ENCODE data around the gene SOX18. TPM values are rescaled to one million over a fixed set of nuclear protein-coding genes. Genes with fewer than 3 reads are reported as not detected.

The SOX18 gene
- total and polyA plus RNA-seq, 2 of the 13 experiments (the other 11 are each of a cell fraction or from before 2014, with no cell fraction given): 1.6 to 1.9 TPM

DNA sequence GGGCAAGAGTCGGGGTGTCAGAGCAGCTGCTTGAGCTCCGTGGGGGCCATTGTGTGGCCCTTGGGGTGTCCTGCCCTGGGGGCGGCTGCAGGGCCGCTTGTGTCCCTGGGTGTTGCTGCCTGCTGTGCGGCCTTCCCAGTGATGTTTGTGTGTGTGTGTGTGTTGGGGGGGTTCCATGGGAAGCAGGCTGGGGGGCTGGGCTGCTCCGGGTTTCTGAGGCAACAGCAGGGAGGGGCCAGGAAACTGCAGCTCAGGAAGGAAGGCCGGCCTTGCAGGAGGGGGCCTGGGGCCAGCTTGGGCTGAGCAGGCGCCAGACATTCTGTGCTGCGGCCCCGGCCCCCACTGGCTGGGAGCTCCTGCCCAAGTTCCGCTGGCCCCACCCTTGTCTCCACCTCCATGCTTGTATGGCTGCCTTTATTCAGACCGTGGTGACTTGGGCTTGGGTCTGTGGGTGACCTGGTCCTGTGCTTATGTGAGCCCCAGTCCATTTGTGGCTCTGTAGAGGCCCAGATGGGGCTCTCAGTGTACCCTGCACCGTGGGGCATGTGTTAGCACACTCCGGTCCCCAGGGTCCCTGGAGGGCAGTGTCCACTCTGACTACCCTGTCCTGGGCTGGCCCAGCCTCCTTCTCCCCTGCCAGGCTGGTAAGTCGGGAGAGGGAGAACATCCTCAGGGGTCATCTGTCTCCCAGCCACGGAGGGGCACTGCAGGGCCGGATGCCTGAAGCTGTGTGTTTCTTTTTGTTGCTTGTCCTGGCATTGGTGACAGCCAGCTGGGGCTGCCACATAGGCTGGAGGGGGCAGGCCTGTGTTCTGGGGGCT lies 4.6 kb upstream of the SOX18 start (continued):
- TF ChIP-seq ATF2 (CRISPR knock-in tag; IDR thresholded peaks at IDR 0.05) (peak; percentile 82), ZNF550 (CRISPR knock-in tag; IDR thresholded peaks at IDR 0.05; ENCODE audit: borderline replicate concordance) (no peak), ZNF788 (CRISPR knock-in tag; IDR thresholded peaks at IDR 0.05; ENCODE audit: borderline replicate concordance) (peak; percentile 89; the same call in 1 of the 2 replicates), ZNF180 (CRISPR knock-in tag; IDR thresholded peaks at IDR 0.05; ENCODE audit: borderline replicate concordance, low read depth) (0 out of 2 replicates have a peak, but pooled peaks have one; percentile 64), IKZF4 (CRISPR knock-in tag; IDR thresholded peaks at IDR 0.05; ENCODE audit: borderline replicate concordance, low read depth, not compliant biosample characterization) (no peak), ZFAT (CRISPR knock-in tag; conservative IDR thresholded peaks at IDR 0.05) (no peak), FIP1L1 (IDR thresholded peaks at IDR 0.05; ENCODE audit: borderline replicate concordance, insufficient read depth, low read depth, low read length) (no peak), WIZ (CRISPR knock-in tag; IDR thresholded peaks at IDR 0.05) (peak; percentile 67; the same call in 1 of the 2 replicates), AHR (CRISPR knock-in tag; IDR thresholded peaks at IDR 0.05) (peak; percentile 98; the same call in 1 of the 2 replicates), SMC3 (IDR thresholded peaks at IDR 0.05; ENCODE audit: low read length) (peak; percentile 66), ZBTB39 (CRISPR knock-in tag; IDR thresholded peaks at IDR 0.05) (peak; percentile 86; the same call in 1 of the 2 replicates), MAZ (IDR thresholded peaks at IDR 0.05; ENCODE audit: borderline replicate concordance, low read depth, low read length) (peak; percentile 40; the same call in 1 of the 2 replicates), MAZ (CRISPR knock-in tag; IDR thresholded peaks at IDR 0.05; ENCODE audit: low read depth) (peak; percentile 83), MXD3 (CRISPR knock-in tag; IDR thresholded peaks at IDR 0.05) (peak; percentile 78), ZNF773 (CRISPR knock-in tag; IDR thresholded peaks at IDR 0.05; ENCODE audit: borderline replicate concordance) (0 out of 2 replicates have a peak, but pooled peaks have one; percentile 71), PAWR (CRISPR knock-in tag; IDR thresholded peaks at IDR 0.05; ENCODE audit: borderline replicate concordance) (no peak), ZNF160 (CRISPR knock-in tag; IDR thresholded peaks at IDR 0.05) (peak; percentile 74; the same call in 1 of the 2 replicates), ZFP41 (CRISPR knock-in tag; IDR thresholded peaks at IDR 0.05; ENCODE audit: borderline replicate concordance) (no peak; the same call in 1 of the 2 replicates), BRCA1 (CRISPR knock-in tag; IDR thresholded peaks at IDR 0.05) (no peak; the same call in 1 of the 2 replicates), ZNF343 (CRISPR knock-in tag; IDR thresholded peaks at IDR 0.05) (no peak), NFE2L1 (CRISPR knock-in tag; IDR thresholded peaks at IDR 0.05; ENCODE audit: borderline replicate concordance) (no peak), HNRNPLL (IDR thresholded peaks at IDR 0.05; ENCODE audit: low read depth, low read length, poor library complexity, severe bottlenecking) (peak; percentile 61)
- TF ChIP-seq, protein P1, sequence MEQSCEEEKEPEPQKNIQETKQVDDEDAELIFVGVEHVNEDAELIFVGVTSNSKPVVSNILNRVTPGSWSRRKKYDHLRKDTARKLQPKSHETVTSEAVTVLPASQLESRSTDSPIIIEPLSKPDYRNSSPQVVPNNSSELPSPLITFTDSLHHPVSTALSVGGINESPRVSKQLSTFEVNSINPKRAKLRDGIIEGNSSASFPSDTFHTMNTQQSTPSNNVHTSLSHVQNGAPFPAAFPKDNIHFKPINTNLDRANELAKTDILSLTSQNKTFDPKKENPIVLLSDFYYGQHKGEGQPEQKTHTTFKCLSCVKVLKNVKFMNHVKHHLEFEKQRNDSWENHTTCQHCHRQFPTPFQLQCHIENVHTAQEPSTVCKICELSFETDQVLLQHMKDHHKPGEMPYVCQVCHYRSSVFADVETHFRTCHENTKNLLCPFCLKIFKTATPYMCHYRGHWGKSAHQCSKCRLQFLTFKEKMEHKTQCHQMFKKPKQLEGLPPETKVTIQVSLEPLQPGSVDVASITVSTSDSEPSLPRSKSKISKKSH (CRISPR knock-in tag; IDR thresholded peaks at IDR 0.05; ENCODE audit: borderline replicate concordance): peak; percentile 63; the same call in 1 of the 2 replicates

Data from HepG2 (cell line).